ENCODE results near the gene CEP89.

The CEP89 gene

DNA sequence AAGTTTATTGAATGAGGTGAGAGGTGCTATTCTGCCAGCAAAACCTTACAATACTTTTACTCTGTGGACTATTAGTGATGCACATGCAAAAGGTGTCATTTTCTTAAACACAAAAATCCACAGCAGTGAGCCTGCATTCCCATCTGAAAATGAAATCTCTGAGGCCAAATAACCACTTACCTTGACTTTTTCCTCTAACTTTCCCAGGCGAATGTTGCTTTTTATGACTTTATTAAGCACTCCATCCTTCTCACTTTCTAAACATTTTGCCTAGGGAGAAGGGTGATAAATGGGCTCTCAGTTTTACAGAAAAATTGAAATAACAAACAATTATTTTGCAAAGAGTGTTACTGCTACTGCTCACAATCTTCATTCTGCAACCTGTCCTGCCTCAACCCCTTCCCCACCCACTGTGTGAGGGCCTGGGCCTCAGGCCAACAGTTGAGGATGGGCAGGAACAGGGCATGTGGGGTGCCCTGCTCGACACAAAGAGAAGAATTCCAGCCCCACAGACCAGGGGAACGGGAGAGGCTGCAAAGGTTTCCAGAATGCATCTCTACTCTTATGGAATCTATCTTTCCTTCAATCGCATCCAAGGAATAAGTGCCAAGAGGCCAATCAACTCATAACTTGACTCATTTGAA is 84.1 kb downstream of the CEP89 start:
- TF ChIP-seq USF1 (IDR thresholded peaks at IDR 0.05) = no peak
- TF ChIP-seq ZBTB7A (IDR thresholded peaks at IDR 0.05; ENCODE audit: low read depth) = no peak
- TF ChIP-seq REST (IDR thresholded peaks at IDR 0.05; ENCODE audit: low read depth) = no peak

DNA sequence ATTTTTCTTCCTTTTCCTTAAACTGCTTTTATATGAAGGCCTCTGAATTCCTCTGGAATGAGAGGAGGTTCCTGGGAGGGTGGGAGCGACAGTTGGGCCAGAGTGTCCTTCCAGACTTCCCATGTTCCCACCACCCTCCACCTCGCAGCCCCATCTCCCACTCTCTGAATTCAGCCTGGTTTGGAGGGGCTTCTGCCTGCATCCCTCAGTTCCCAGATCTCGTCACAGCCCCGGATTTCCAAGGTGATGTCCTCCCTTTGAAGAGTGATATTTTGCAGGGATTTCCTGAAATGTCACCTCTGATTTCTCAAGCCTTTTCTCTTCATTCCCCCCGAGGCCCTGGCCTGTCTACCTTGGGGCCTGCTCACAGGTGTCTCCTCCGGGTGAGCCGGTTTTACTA is 85.5 kb downstream of the CEP89 start:
- TF ChIP-seq ZBTB7A (IDR thresholded peaks at IDR 0.05; ENCODE audit: low read depth) = no peak
- no peak for TF ChIP-seq NFIC (IDR thresholded peaks at IDR 0.05)
- TF ChIP-seq TCF12 (IDR thresholded peaks at IDR 0.05; ENCODE audit: low read depth) = no peak
- no peak for TF ChIP-seq FOXM1 (IDR thresholded peaks at IDR 0.05; ENCODE audit: borderline replicate concordance, low read depth)
- no peak for TF ChIP-seq REST (IDR thresholded peaks at IDR 0.05; ENCODE audit: low read depth)
- no peak for TF ChIP-seq EP300 (IDR thresholded peaks at IDR 0.05; ENCODE audit: borderline replicate concordance)
- no peak for TF ChIP-seq RAD21 (IDR thresholded peaks at IDR 0.05; ENCODE audit: low read depth)
- TF ChIP-seq CREB1 (IDR thresholded peaks at IDR 0.05; ENCODE audit: low read depth) = no peak
- TF ChIP-seq CEBPB (IDR thresholded peaks at IDR 0.05) = no peak
- no peak for TF ChIP-seq TEAD4 (IDR thresholded peaks at IDR 0.05)
- TF ChIP-seq YY1 (IDR thresholded peaks at IDR 0.05; ENCODE audit: low read depth) = no peak
- TF ChIP-seq, protein P1, sequence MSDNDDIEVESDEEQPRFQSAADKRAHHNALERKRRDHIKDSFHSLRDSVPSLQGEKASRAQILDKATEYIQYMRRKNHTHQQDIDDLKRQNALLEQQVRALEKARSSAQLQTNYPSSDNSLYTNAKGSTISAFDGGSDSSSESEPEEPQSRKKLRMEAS (IDR thresholded peaks at IDR 0.05) = no peak
- no peak for TF ChIP-seq USF1 (IDR thresholded peaks at IDR 0.05)
- TF ChIP-seq TAF1 (IDR thresholded peaks at IDR 0.05; ENCODE audit: low read depth) = no peak
- TF ChIP-seq EGR1 (IDR thresholded peaks at IDR 0.05) = no peak

DNA sequence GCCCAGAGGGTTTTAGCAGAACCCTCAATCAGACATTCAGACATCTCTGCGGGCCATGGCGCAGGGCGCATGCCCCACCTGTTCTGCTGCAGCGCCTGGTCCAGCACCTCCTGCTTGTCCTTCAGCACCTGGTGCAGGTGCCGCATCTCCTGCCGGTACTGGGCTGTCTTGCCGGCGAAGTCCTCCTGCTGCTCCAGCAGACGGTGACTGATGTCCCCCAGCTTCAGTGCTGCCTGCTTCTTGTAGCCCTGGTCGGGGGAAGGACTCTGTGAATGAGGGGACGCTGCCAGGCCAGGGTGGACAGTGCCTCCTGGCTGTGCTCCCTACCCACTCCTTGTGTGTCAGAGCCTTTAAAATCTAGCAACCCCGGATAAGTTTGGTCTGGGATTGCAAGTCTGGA is 90.0 kb downstream of the CEP89 start:
- TF ChIP-seq FOXM1 (IDR thresholded peaks at IDR 0.05; ENCODE audit: borderline replicate concordance, low read depth) (no peak), TEAD4 (IDR thresholded peaks at IDR 0.05) (no peak), CREB1 (IDR thresholded peaks at IDR 0.05; ENCODE audit: low read depth) (no peak), TAF1 (IDR thresholded peaks at IDR 0.05; ENCODE audit: low read depth) (no peak), YY1 (IDR thresholded peaks at IDR 0.05; ENCODE audit: low read depth) (no peak)

GRCh38 chr19:32880622-32881021 is 91.1 kb downstream of the CEP89 start:
- TF ChIP-seq EP300 (IDR thresholded peaks at IDR 0.05; ENCODE audit: borderline replicate concordance) (no peak), RAD21 (IDR thresholded peaks at IDR 0.05; ENCODE audit: low read depth) (no peak), CREB1 (IDR thresholded peaks at IDR 0.05; ENCODE audit: low read depth) (no peak)

GRCh38 chr19:32879741-32880140 is 92.0 kb downstream of the CEP89 start:
- no peak for TF ChIP-seq ZBTB7A (IDR thresholded peaks at IDR 0.05; ENCODE audit: low read depth)
- no peak for TF ChIP-seq TAF1 (IDR thresholded peaks at IDR 0.05; ENCODE audit: low read depth)
- TF ChIP-seq, protein P1 (IDR thresholded peaks at IDR 0.05) = no peak
- TF ChIP-seq EGR1 (IDR thresholded peaks at IDR 0.05) = no peak
- no peak for TF ChIP-seq EP300 (IDR thresholded peaks at IDR 0.05; ENCODE audit: borderline replicate concordance)
- no peak for TF ChIP-seq YY1 (IDR thresholded peaks at IDR 0.05; ENCODE audit: low read depth)
- TF ChIP-seq NFIC (IDR thresholded peaks at IDR 0.05) = no peak
- TF ChIP-seq TCF12 (IDR thresholded peaks at IDR 0.05; ENCODE audit: low read depth) = no peak
- no peak for TF ChIP-seq CREB1 (IDR thresholded peaks at IDR 0.05; ENCODE audit: low read depth)
- TF ChIP-seq FOXM1 (IDR thresholded peaks at IDR 0.05; ENCODE audit: borderline replicate concordance, low read depth) = no peak
- no peak for TF ChIP-seq USF1 (IDR thresholded peaks at IDR 0.05)
- TF ChIP-seq REST (IDR thresholded peaks at IDR 0.05; ENCODE audit: low read depth) = no peak
- TF ChIP-seq RAD21 (IDR thresholded peaks at IDR 0.05; ENCODE audit: low read depth) = no peak
- TF ChIP-seq CEBPB (IDR thresholded peaks at IDR 0.05) = no peak
- TF ChIP-seq TEAD4 (IDR thresholded peaks at IDR 0.05) = no peak
